ENCODE measurements around the gene RTL9. TPM values are rescaled to one million over a fixed set of nuclear protein-coding genes. Genes with fewer than 3 reads are reported as not detected.
"Not testable (repeated sequence)": the region's sequence is repeated elsewhere in the genome, so short reads cannot be mapped to it uniquely, and the experiment has no call there.

RTL9 gene
- total and polyA plus RNA-seq, 9 donors = 0.80 to 2.2 (median 1.6) TPM

- Histone ChIP-seq H3K9me3 (replicated peaks; ENCODE audit: control insufficient read depth, low read depth, low read length) (no peaks in the 10 kb centered on the region), H3K4me1 (ENCODE audit: control insufficient read depth, insufficient read depth, low read length) (no peaks in the 10 kb centered on the region), H3K4me3 (ENCODE audit: low read length) (peak overlapping the region; percentile 61), H3K27me3 (ENCODE audit: control insufficient read depth, insufficient read depth, low read length) (peaks cover 21% of the 10 kb centered on the region), H3K27ac (ENCODE audit: low read length) (no peak overlapping the region), H3K36me3 (ENCODE audit: control insufficient read depth, insufficient read depth, low read length) (no peaks in the 10 kb centered on the region)
- DNase-seq = no peak
- WGBS (ENCODE audit: insufficient coverage) = no CpG with 5 or more reads among the region's 4 CpGs
These were observed 40.0 kb upstream of the RTL9 start for GRCh38 chrX:110318664-110318968.

- Histone ChIP-seq H3K27ac (ENCODE audit: low read length) (no peak overlapping the region), H3K36me3 (ENCODE audit: control insufficient read depth, insufficient read depth, low read length) (no peaks in the 10 kb centered on the region), H3K27me3 (ENCODE audit: control insufficient read depth, insufficient read depth, low read length) (peaks cover 21% of the 10 kb centered on the region), H3K4me3 (ENCODE audit: low read length) (no peak overlapping the region), H3K4me1 (ENCODE audit: control insufficient read depth, insufficient read depth, low read length) (no peaks in the 10 kb centered on the region), H3K9me3 (replicated peaks; ENCODE audit: control insufficient read depth, low read depth, low read length) (no peaks in the 10 kb centered on the region)
- DNase-seq = no peak
- no CpG with 5 or more reads among the region's 3 CpGs for WGBS (ENCODE audit: insufficient coverage)
These were observed 38.2 kb upstream of the RTL9 start for GRCh38 chrX:110320381-110320987.

- DNase-seq = no peak
- peaks cover 3% of the 10 kb centered on the region for H3K9me3 ChIP-seq (replicated peaks; ENCODE audit: control insufficient read depth, low read depth, low read length)
- no peaks in the 10 kb centered on the region for H3K36me3 ChIP-seq (ENCODE audit: control insufficient read depth, insufficient read depth, low read length)
- H3K4me1 ChIP-seq (ENCODE audit: control insufficient read depth, insufficient read depth, low read length) = no peaks in the 10 kb centered on the region
- H3K4me3 ChIP-seq (ENCODE audit: low read length) = no peak overlapping the region
- no peak overlapping the region for H3K27ac ChIP-seq (ENCODE audit: low read length)
- peaks cover 21% of the 10 kb centered on the region for H3K27me3 ChIP-seq (ENCODE audit: control insufficient read depth, insufficient read depth, low read length)
These were observed 37.6 kb upstream of the RTL9 start for GRCh38 chrX:110321081-110321480.

GRCh38 chrX:110321670-110322069 lies 37.0 kb upstream of the RTL9 start:
- Histone ChIP-seq H3K4me3 (ENCODE audit: low read length) (no peak overlapping the region), H3K4me1 (ENCODE audit: control insufficient read depth, insufficient read depth, low read length) (no peaks in the 10 kb centered on the region), H3K9me3 (replicated peaks; ENCODE audit: control insufficient read depth, low read depth, low read length) (peaks cover 3% of the 10 kb centered on the region), H3K27ac (ENCODE audit: low read length) (no peak overlapping the region), H3K27me3 (ENCODE audit: control insufficient read depth, insufficient read depth, low read length) (peaks cover 21% of the 10 kb centered on the region), H3K36me3 (ENCODE audit: control insufficient read depth, insufficient read depth, low read length) (no peaks in the 10 kb centered on the region)
- WGBS (ENCODE audit: insufficient coverage) = no CpG with 5 or more reads among the region's 3 CpGs
- no peak for DNase-seq

- H3K4me3 ChIP-seq (ENCODE audit: low read length) = no peak overlapping the region
- WGBS (ENCODE audit: insufficient coverage) = 37% methylated on average over 4 of the region's 4 CpGs
- no peak for DNase-seq
- no peak overlapping the region for H3K27ac ChIP-seq (ENCODE audit: low read length)
- H3K9me3 ChIP-seq (replicated peaks; ENCODE audit: control insufficient read depth, low read depth, low read length) = peaks cover 3% of the 10 kb centered on the region
- H3K4me1 ChIP-seq (ENCODE audit: control insufficient read depth, insufficient read depth, low read length) = no peaks in the 10 kb centered on the region
- H3K27me3 ChIP-seq (ENCODE audit: control insufficient read depth, insufficient read depth, low read length) = peaks cover 13% of the 10 kb centered on the region
- H3K36me3 ChIP-seq (ENCODE audit: control insufficient read depth, insufficient read depth, low read length) = no peaks in the 10 kb centered on the region
These were observed 36.0 kb upstream of the RTL9 start for GRCh38 chrX:110322603-110323002.

- no peak overlapping the region for H3K4me3 ChIP-seq (ENCODE audit: low read length)
- no peak overlapping the region for H3K27ac ChIP-seq (ENCODE audit: low read length)
- DNase-seq = no peak
- WGBS (ENCODE audit: insufficient coverage) = 68% methylated on average over 4 of the region's 4 CpGs
- peaks cover 3% of the 10 kb centered on the region for H3K27me3 ChIP-seq (ENCODE audit: control insufficient read depth, insufficient read depth, low read length)
- no peaks in the 10 kb centered on the region for H3K36me3 ChIP-seq (ENCODE audit: control insufficient read depth, insufficient read depth, low read length)
- peaks cover 3% of the 10 kb centered on the region for H3K9me3 ChIP-seq (replicated peaks; ENCODE audit: control insufficient read depth, low read depth, low read length)
- H3K4me1 ChIP-seq (ENCODE audit: control insufficient read depth, insufficient read depth, low read length) = no peaks in the 10 kb centered on the region
These were observed 31.9 kb upstream of the RTL9 start for GRCh38 chrX:110326712-110327111.

GRCh38 chrX:110327336-110327735 lies 31.3 kb upstream of the RTL9 start:
- Histone ChIP-seq H3K36me3 (ENCODE audit: control insufficient read depth, insufficient read depth, low read length) (no peaks in the 10 kb centered on the region), H3K4me3 (ENCODE audit: low read length) (no peak overlapping the region), H3K27me3 (ENCODE audit: control insufficient read depth, insufficient read depth, low read length) (peaks cover 3% of the 10 kb centered on the region), H3K27ac (ENCODE audit: low read length) (no peak overlapping the region), H3K4me1 (ENCODE audit: control insufficient read depth, insufficient read depth, low read length) (no peaks in the 10 kb centered on the region), H3K9me3 (replicated peaks; ENCODE audit: control insufficient read depth, low read depth, low read length) (peaks cover 3% of the 10 kb centered on the region)
- no CpG with 5 or more reads among the region's 1 CpG for WGBS (ENCODE audit: insufficient coverage)
- DNase-seq = no peak

GRCh38 chrX:110328613-110329012 lies 30.0 kb upstream of the RTL9 start:
- not testable (repeated sequence) for H3K4me1 ChIP-seq (ENCODE audit: control insufficient read depth, insufficient read depth, low read length); H3K27me3 ChIP-seq (ENCODE audit: control insufficient read depth, insufficient read depth, low read length); DNase-seq; H3K4me3 ChIP-seq (ENCODE audit: low read length); H3K36me3 ChIP-seq (ENCODE audit: control insufficient read depth, insufficient read depth, low read length); H3K27ac ChIP-seq (ENCODE audit: low read length); H3K9me3 ChIP-seq (replicated peaks; ENCODE audit: control insufficient read depth, low read depth, low read length)
- WGBS (ENCODE audit: insufficient coverage) = no CpG with 5 or more reads among the region's 1 CpG

GRCh38 chrX:110331444-110332030 lies 27.1 kb upstream of the RTL9 start:
- 100% methylated on average over 1 of the region's 3 CpGs for WGBS (ENCODE audit: insufficient coverage)
- no peaks in the 10 kb centered on the region for H3K9me3 ChIP-seq (replicated peaks; ENCODE audit: control insufficient read depth, low read depth, low read length)
- H3K27me3 ChIP-seq (ENCODE audit: control insufficient read depth, insufficient read depth, low read length) = peaks cover 4% of the 10 kb centered on the region

GRCh38 chrX:110333458-110333857 lies 25.2 kb upstream of the RTL9 start:
- no CpG with 5 or more reads among the region's 1 CpG for WGBS (ENCODE audit: insufficient coverage)
- H3K9me3 ChIP-seq (replicated peaks; ENCODE audit: control insufficient read depth, low read depth, low read length); DNase-seq; H3K4me1 ChIP-seq (ENCODE audit: control insufficient read depth, insufficient read depth, low read length); H3K27ac ChIP-seq (ENCODE audit: low read length); H3K4me3 ChIP-seq (ENCODE audit: low read length); H3K27me3 ChIP-seq (ENCODE audit: control insufficient read depth, insufficient read depth, low read length); H3K36me3 ChIP-seq (ENCODE audit: control insufficient read depth, insufficient read depth, low read length): not testable (repeated sequence)

More at GRCh38 chrX:110331444-110332030, 27.1 kb upstream of the RTL9 start:
- no peaks in the 10 kb centered on the region for H3K36me3 ChIP-seq (ENCODE audit: control insufficient read depth, insufficient read depth, low read length)
- H3K4me1 ChIP-seq (ENCODE audit: control insufficient read depth, insufficient read depth, low read length) = no peaks in the 10 kb centered on the region
- DNase-seq = no peak
- H3K27ac ChIP-seq (ENCODE audit: low read length) = no peak overlapping the region
- no peak overlapping the region for H3K4me3 ChIP-seq (ENCODE audit: low read length)

- Histone ChIP-seq H3K36me3 (ENCODE audit: control insufficient read depth, insufficient read depth, low read length) (no peaks in the 10 kb centered on the region), H3K9me3 (replicated peaks; ENCODE audit: control insufficient read depth, low read depth, low read length) (no peaks in the 10 kb centered on the region), H3K4me1 (ENCODE audit: control insufficient read depth, insufficient read depth, low read length) (no peaks in the 10 kb centered on the region), H3K27me3 (ENCODE audit: control insufficient read depth, insufficient read depth, low read length) (peaks cover 4% of the 10 kb centered on the region), H3K27ac (ENCODE audit: low read length) (no peak overlapping the region), H3K4me3 (ENCODE audit: low read length) (no peak overlapping the region)
- WGBS (ENCODE audit: insufficient coverage) = 71% methylated on average over 4 of the region's 4 CpGs
- no peak for DNase-seq
These were observed 19.7 kb upstream of the RTL9 start for GRCh38 chrX:110338935-110339334.
